ENCODE results near the gene CCDC157.
"Not testable (repeated sequence)": the region's sequence is repeated elsewhere in the genome, so short reads cannot be mapped to it uniquely, and the experiment has no call there.

The CCDC157 gene

GRCh38 chr22:30392661-30393321, 36.0 kb downstream of the CCDC157 start:
- no peak for DNase-seq (ENCODE audit: low read depth)

GRCh38 chr22:30393322-30393680, 36.5 kb downstream of the CCDC157 start:
- DNase-seq (ENCODE audit: low read depth): no peak

GRCh38 chr22:30393885-30394284, 37.1 kb downstream of the CCDC157 start:
- DNase-seq (ENCODE audit: low read depth): no peak

- DNase-seq (ENCODE audit: low read depth): peak; percentile 21
These were observed 40.3 kb downstream of the CCDC157 start, which contains the start of gene SEC14L2 for GRCh38 chr22:30396871-30397655. SEC14L2 (plus strand) TSS chr22:30397018; CDS start chr22:30397117, 99 bp downstream.

- no peak for DNase-seq (ENCODE audit: low read depth)
These were observed 41.1 kb downstream of the CCDC157 start for GRCh38 chr22:30397656-30398635.

- no peak for DNase-seq (ENCODE audit: low read depth)
These were observed 42.2 kb downstream of the CCDC157 start for GRCh38 chr22:30398685-30399680.

GRCh38 chr22:30399718-30400117, 42.9 kb downstream of the CCDC157 start:
- no peak for DNase-seq (ENCODE audit: low read depth)

- no peak for DNase-seq (ENCODE audit: low read depth)
These were observed 43.4 kb downstream of the CCDC157 start for GRCh38 chr22:30400159-30400558.

- not testable (repeated sequence) for DNase-seq (ENCODE audit: low read depth)
These were observed 44.2 kb downstream of the CCDC157 start for GRCh38 chr22:30401024-30401423.

GRCh38 chr22:30402028-30402765, 45.4 kb downstream of the CCDC157 start:
- DNase-seq (ENCODE audit: low read depth): no peak

GRCh38 chr22:30402766-30403104, 45.9 kb downstream of the CCDC157 start:
- DNase-seq (ENCODE audit: low read depth): not testable (repeated sequence)

- DNase-seq (ENCODE audit: low read depth): no peak
These were observed 47.5 kb downstream of the CCDC157 start for GRCh38 chr22:30404307-30404706.

- no peak for DNase-seq (ENCODE audit: low read depth)
These were observed 48.9 kb downstream of the CCDC157 start for GRCh38 chr22:30405731-30406130.

GRCh38 chr22:30406400-30406799, 49.6 kb downstream of the CCDC157 start:
- no peak for DNase-seq (ENCODE audit: low read depth)

- DNase-seq (ENCODE audit: low read depth): peak; percentile 62
These were observed 51.7 kb downstream of the CCDC157 start for GRCh38 chr22:30408388-30409102.

GRCh38 chr22:30411780-30412179, 55.0 kb downstream of the CCDC157 start:
- DNase-seq (ENCODE audit: low read depth): no peak

- no peak for DNase-seq (ENCODE audit: low read depth)
These were observed 56.2 kb downstream of the CCDC157 start for GRCh38 chr22:30413001-30413400.

- DNase-seq (ENCODE audit: low read depth): no peak
These were observed 57.1 kb downstream of the CCDC157 start for GRCh38 chr22:30413745-30414524.

- DNase-seq (ENCODE audit: low read depth): no peak
These were observed 57.8 kb downstream of the CCDC157 start for GRCh38 chr22:30414525-30415047.
